HL-60 (cell line): ENCODE data around the gene FZD4.
"Not testable (repeated sequence)": the region's sequence is repeated elsewhere in the genome, so short reads cannot be mapped to it uniquely, and the experiment has no call there.

Experiments
- DNase-seq, 2 experiments: peaks; one replicate each; pipeline ENCODE4 v3.0.0-alpha.2; 2010 to 2020; ENCODE audit warnings: low read depth in 1 of 2, low spot score in 1 of 2
- H3K27ac ChIP-seq: fragments of 250-450 bp; sonication (Bioruptor Pico); replicated peaks from 2 replicates; pipeline ENCODE4 v1.5.1; 2020; ENCODE audit warnings: mild to moderate bottlenecking, moderate library complexity
- H3K27me3 ChIP-seq: fragments of 250-450 bp; sonication (Bioruptor Pico); 2 replicates; pipeline ENCODE4 v1.5.1; 2021; ENCODE audit warnings: mild to moderate bottlenecking, moderate library complexity; ENCODE audit not compliant: insufficient read depth, poor library complexity, severe bottlenecking
- H3K4me3 ChIP-seq: replicated peaks from 2 replicates; pipeline ENCODE4 v1.5.1; 2011; ENCODE audit warnings: mild to moderate bottlenecking, control low read depth, low read length; ENCODE audit not compliant: insufficient read depth
- GABPA ChIP-seq: IDR thresholded peaks from 2 replicates; pipeline ENCODE4 v1.6.1; 2012; ENCODE audit warnings: low read depth
- POLR2AphosphoS5 ChIP-seq: IDR thresholded peaks from 2 replicates; pipeline ENCODE4 v1.6.1; 2012; ENCODE audit warnings: low read depth
- SPI1 ChIP-seq: IDR thresholded peaks from 2 replicates; pipeline ENCODE4 v1.6.1; 2012; ENCODE audit warnings: low read depth, mild to moderate bottlenecking, borderline replicate concordance
- TF ChIP-seq, protein P1 (sequence below): IDR thresholded peaks from one replicate; pipeline ENCODE4 v1.5.1; 2011; ENCODE audit warnings: low read length, control low read depth, inconsistent platforms; ENCODE audit not compliant: insufficient read depth
- TF ChIP-seq, protein P2 (sequence below): IDR thresholded peaks from 2 replicates; pipeline ENCODE4 v1.6.1; 2012; ENCODE audit warnings: low read depth; ENCODE audit not compliant: insufficient replicate concordance

FZD4 gene

DNA sequence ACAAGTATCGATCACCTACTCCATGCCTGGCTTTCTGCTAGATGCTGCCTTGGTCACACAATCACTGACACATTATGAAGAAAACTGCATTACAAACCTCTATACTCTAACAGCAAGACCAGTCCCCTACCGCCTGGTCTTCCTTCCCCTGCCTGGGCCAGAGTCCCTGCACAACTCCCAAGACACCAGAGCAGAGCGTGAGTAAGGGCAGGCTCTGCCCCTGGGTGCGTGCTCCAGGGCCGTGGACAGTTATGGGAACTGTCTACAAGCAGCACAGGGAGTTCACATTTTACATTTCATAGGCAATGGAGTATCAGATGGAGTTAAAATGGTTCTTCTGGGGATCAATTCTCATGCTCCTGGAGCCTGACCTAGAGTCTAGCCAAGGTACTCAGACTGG is 6.5 kb downstream of the FZD4 start:
- peaks cover 17% of the 10 kb centered on the region for H3K27me3 ChIP-seq
- H3K4me3 ChIP-seq = no peak overlapping the region
- DNase-seq = no peak
- H3K27ac ChIP-seq = no peak overlapping the region
- TF ChIP-seq SPI1 (no peak), GABPA (no peak), POLR2AphosphoS5 (no peak)
- TF ChIP-seq, protein P1, sequence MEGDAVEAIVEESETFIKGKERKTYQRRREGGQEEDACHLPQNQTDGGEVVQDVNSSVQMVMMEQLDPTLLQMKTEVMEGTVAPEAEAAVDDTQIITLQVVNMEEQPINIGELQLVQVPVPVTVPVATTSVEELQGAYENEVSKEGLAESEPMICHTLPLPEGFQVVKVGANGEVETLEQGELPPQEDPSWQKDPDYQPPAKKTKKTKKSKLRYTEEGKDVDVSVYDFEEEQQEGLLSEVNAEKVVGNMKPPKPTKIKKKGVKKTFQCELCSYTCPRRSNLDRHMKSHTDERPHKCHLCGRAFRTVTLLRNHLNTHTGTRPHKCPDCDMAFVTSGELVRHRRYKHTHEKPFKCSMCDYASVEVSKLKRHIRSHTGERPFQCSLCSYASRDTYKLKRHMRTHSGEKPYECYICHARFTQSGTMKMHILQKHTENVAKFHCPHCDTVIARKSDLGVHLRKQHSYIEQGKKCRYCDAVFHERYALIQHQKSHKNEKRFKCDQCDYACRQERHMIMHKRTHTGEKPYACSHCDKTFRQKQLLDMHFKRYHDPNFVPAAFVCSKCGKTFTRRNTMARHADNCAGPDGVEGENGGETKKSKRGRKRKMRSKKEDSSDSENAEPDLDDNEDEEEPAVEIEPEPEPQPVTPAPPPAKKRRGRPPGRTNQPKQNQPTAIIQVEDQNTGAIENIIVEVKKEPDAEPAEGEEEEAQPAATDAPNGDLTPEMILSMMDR = no peak
- TF ChIP-seq, protein P2, sequence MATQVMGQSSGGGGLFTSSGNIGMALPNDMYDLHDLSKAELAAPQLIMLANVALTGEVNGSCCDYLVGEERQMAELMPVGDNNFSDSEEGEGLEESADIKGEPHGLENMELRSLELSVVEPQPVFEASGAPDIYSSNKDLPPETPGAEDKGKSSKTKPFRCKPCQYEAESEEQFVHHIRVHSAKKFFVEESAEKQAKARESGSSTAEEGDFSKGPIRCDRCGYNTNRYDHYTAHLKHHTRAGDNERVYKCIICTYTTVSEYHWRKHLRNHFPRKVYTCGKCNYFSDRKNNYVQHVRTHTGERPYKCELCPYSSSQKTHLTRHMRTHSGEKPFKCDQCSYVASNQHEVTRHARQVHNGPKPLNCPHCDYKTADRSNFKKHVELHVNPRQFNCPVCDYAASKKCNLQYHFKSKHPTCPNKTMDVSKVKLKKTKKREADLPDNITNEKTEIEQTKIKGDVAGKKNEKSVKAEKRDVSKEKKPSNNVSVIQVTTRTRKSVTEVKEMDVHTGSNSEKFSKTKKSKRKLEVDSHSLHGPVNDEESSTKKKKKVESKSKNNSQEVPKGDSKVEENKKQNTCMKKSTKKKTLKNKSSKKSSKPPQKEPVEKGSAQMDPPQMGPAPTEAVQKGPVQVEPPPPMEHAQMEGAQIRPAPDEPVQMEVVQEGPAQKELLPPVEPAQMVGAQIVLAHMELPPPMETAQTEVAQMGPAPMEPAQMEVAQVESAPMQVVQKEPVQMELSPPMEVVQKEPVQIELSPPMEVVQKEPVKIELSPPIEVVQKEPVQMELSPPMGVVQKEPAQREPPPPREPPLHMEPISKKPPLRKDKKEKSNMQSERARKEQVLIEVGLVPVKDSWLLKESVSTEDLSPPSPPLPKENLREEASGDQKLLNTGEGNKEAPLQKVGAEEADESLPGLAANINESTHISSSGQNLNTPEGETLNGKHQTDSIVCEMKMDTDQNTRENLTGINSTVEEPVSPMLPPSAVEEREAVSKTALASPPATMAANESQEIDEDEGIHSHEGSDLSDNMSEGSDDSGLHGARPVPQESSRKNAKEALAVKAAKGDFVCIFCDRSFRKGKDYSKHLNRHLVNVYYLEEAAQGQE = no peak

DNA sequence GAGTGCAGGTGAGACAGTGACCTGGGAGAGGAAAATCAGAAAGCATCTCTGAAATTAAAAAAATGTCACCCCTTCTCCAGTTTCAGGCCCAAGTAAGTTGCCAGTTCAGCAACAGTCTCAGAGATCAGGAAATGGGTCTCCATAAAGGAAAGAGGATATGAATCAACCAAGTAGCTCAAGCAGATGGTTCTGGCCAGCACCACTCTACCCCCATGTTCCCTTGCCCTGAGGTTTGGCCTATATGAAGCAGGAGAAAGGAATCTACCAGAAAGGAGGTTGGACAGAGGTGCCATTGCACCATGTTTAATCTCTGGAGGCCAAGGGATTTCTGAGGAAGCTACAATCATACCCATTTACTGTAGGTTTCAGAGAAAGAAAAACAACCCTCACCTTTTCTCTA is 7.7 kb downstream of the FZD4 start:
- no peak overlapping the region for H3K27ac ChIP-seq

DNA sequence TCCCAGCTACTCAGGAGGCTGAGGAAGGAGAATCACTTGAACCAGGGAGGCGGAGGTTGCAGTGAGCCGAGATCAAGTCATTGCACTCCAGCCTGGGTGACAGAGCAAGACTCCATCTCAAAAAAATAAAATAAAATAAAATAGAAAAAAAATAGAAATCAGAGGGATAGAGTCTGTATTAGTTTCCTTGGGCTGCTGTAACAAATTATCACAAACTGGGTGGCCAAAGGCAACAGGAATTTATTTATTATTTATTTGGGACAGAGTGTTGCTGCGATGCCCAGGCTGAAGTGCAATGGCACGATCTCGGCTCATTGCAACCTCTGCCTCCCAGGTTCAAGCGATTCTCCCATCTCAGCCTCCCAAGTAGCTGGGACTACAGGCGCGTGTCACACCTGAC is 11.7 kb downstream of the FZD4 start:
- not testable (repeated sequence) for H3K4me3 ChIP-seq, H3K27me3 ChIP-seq, DNase-seq, H3K27ac ChIP-seq

More for the DNA sequence above, 7.7 kb downstream of the FZD4 start:
- H3K4me3 ChIP-seq = no peak overlapping the region
- H3K27me3 ChIP-seq = peaks cover 7% of the 10 kb centered on the region
- DNase-seq = no peak
- TF ChIP-seq, protein P1 = no peak
- no peak for TF ChIP-seq GABPA

DNA sequence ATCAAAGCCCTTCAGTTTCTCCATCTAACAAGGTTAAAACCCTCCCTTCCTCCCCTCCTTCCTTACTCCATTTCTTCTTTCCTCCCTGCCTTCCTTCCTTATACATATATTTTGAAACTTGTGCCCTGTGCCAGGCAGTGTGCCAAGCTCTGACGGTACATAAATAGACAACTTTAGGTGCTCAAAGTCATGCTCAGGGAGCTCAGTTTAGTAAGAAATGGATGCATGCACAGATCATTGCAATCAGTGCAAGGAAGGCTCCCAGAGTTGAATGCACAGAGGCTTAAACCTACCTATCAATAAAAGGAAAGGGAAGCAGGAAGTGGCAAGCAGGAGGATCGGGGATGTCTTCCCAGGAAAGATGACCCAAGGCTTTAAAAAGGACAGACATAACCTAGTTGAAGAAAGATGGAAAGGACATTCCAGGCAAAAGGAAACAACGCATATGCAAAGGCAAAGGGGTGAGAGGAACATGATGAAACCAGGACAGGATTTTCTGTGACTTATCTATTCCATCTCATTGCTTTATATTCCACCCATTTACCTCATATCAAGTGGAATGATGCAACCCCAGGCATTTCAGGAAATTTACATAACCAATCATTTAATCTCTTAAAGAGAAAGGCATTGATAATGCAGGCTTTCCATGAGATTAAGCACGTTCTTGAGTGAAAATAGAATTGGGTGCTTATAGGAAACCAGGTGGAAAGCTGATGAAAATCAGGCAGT is 13.2 kb downstream of the FZD4 start:
- H3K27me3 ChIP-seq = peaks cover 4% of the 10 kb centered on the region
- no peak for TF ChIP-seq SPI1
- no peak for TF ChIP-seq POLR2AphosphoS5
- TF ChIP-seq, protein P2 = no peak
- TF ChIP-seq GABPA = no peak
- TF ChIP-seq, protein P1 = no peak
- no peak for DNase-seq
- no peak overlapping the region for H3K27ac ChIP-seq
- H3K4me3 ChIP-seq = no peak overlapping the region
